Hepatic stellate cell (primary cell): Measurements from ENCODE around the gene DLGAP5.

ENCODE experiments used
- DNase-seq: peaks from one replicate; pipeline ENCODE4 v3.0.0; 2011; ENCODE audit warnings: low spot score

DLGAP5 gene

DNA sequence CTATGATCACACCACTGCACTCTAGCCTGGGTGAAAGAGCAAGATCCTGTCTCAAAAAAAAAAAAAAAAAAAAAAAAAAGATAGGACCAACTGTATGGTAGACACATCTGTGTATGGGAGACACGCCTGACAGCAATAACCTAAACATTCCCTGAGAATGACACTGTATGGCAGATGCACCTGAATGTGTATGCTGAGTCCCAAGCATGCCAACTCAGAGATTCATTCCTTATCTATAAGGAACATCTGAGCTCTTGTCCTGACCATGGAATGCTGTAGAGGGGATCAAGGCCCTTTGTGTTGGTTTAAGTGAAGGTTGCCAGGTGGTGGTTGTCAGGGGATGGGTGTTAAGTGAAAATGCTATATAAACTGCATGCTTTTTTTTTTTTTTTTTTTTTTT is 81.5 kb downstream of the DLGAP5 start:
- no peak for DNase-seq

DNA sequence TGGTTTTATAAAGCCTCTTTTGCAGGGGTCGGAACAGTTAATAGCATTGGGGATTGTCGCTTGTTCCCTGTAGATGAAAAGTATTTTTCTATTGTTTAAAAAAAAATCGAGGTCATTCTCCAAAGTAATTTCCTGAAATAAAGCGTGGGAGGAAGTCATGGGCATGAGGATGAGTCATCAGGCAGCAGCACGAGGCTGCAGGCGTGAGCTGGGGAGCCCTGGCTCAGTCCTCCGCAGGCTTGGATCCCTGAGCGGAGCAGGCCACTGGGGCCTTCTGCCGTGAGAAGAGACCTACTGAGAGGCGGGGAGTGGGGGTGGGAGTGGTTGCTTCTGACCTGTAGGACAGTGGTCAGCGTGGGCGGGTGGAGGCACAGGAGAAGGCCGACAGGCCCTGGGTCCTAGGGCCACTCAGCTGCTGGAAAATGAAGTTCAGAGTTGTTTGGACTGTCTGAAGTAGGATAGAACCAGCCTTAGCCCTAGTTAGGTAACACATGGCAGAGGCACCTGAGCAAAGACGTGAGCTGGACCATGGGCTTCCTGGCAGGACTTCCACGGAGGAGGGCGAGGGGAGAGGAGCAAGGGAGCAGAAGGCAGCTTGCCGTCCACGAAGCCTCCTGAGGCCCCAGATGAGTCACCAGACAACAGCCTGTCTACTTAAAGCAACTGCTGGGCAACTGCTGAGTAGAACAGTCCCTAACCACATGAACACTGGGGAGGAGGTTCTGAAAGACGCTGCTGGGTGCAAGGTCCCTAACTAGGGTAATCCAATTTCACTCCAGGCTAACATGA is 83.4 kb downstream of the DLGAP5 start:
- DNase-seq, result peak; percentile 96

DNA sequence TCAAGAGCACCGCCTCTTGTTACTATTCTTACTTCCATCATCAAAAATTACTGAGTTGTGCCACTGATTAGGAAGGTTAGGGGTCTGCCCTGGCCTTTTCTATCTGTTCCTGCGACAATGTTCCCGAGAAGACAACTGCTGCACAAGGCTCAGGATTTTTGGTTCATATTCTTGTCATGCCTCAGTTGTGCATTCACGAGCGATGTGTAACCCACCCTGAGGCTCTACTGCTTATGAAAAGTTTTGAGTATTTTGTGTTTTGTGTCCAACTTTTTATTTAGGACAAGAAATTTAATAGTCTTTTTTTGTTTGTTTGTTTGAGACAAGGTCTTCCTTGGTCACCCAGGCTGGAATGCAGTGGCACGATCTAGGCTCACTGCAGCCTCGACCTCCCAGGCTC is 85.4 kb downstream of the DLGAP5 start:
- no peak for DNase-seq

DNA sequence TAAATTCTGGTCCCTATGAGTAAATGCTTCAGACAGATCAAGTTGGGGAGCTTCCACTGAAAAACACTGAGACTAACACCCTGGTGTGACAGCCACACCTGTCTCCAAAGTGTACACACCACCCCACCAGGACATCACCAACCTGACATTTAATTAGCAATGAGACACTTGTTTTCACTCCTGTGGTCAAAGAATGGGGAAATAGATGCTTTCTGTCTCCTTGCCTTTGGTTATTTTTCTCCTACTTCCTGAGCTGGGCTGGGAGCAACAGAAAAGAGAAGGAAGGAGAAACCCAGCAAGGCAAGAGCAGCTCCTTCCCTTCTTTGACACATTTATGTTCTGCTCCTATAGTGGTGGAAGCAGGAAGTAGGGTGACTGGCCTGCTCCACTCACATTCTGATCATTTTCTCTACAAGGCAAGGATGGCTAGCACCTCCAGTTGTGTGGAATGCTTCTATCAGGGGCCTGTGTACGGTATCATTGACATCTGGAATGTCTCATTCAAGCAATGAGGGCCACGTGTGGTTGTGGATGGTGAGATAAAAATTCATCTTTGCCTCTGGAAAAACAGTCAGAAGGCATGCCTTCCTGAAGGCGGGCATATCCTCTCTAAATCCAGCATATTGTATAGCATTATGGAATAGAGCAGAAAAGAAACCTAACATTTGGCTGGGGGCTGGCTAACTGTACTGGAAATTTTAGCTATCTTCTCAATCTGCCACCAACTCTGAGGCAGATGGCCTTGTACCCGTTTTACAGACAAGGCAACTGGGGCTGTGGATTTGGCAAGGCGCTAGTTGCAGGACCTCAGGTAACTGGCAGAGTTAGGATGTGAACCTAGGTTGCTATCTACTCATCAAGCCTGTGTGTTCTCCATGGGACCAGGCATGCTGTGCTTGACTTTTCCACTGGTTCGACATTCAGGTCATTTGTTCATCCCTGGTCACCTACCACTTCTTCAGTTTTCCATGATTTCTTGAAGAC is 87.1 kb downstream of the DLGAP5 start:
- DNase-seq, result no peak

DNA sequence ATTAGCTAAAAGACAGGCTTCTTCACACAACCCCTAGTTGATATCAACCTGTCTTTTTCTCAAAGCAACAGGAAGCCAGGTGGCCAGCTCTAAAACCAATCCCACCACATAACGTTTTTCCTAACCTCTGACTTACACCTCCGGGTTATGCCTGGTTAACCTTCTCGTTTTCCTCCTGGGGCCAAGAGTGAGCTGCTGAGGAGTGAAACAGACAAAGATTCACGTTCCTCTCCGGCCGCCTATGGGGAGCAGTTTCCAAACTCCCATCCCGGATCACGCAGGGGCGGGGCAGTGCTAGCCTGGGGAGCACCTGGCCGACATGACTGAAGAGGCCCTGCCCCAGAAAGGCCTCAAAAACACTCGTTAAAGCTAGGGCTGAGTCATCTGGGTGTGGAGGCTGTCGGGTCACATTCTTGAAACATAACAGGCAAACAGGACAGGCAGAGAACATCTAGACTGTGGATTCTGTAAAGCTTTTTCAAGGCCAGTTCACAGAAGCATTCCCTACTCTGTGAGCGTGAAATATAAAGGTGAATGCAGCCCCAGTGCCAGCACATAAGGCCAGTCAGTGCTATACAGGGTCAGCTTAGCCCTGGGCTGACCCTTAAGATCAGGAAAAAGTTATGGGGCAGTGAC is 88.3 kb downstream of the DLGAP5 start:
- peak; percentile 71 for DNase-seq

DNA sequence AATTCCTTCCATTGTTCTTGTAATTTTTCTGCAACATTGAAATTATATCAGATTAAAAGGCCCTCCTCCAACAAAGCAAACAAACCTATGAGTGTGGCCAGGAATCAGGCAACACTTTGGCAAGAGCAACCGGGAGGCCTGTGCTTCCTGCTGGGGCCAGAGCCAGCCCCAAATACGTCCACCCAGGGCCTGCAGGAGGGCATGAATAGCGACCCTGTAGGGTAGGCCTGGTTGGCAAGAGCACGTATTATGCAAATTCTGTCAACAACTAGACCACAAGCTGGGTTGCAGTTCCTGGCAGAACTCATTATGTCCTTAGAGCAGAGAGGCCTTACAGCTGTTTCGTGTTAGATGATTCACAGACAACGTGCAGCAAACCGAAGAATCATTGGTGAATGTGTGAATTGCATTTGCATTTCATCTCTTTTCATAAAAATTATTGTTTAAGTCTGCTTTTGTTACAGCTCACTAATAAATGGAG is 89.2 kb downstream of the DLGAP5 start:
- DNase-seq, result peak; percentile 53

DNA sequence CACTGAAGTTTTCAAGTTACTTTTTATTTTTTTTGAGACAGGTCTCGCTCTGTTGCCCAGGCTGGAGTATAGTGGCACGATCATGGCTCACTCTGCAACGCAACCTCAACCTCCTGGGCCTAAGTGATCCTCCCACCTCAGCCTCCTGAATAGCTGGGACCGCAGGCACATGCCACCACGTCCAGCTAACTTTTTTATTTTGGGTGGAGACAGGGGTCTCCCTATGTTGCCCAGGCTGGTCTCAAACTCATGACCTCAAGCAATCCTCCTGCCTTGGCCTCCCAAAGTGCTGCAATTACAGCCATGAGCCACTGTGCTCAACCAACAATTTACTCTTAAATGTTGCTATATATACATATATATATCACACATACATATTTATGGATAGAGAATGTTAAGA is 89.7 kb downstream of the DLGAP5 start:
- no peak for DNase-seq

DNA sequence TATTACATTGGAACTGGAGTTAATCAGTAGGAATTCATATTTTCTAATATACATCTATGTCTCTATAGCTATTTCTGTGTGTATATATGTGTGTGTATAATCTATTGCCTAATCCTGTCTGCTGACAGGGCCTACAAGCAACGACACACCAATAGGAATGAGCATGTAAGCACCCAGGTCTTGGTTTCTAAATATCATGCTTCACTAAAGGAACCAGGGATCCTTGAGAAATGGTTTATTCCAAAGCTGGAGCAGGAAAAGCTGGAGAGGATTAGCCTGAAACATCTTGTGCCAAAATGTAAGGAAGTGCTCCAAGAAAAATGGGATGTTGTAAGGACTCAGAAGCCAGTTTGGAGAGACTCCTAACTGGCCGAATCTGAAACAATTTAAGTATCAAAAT is 91.6 kb downstream of the DLGAP5 start:
- no peak for DNase-seq

DNA sequence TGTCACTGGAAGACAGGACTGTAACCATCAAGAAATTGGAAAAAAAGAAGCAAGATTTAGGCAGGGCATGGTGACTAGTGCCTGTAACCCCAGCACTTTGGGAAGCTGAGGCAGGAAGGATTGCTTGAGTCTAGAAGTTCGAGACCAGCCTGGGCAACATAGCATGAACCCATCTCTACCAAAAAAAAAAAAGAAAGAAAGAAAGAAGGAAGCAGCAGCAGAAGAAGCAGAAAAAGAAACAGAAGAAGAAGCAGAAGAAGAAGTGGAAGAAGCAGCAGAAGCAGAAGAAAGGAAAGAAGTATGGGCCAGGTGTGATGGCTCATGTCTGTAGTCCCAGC is 92.9 kb downstream of the DLGAP5 start:
- DNase-seq, result no peak
